Neuronal stem cell (in vitro differentiated cells): Measurements from ENCODE around the gene LPIN1.

ENCODE experiments used
- DNase-seq: peaks from one replicate; pipeline ENCODE4 v3.0.0-alpha.2; 2013; ENCODE audit warnings: low spot score
- H2AFZ ChIP-seq: one replicate; pipeline ENCODE4 v1.6.1; 2013; ENCODE audit warnings: mild to moderate bottlenecking, low read length, inconsistent platforms
- H2AK5ac ChIP-seq: 2 replicates; pipeline ENCODE4 v1.6.1; 2013; ENCODE audit warnings: low read depth, mild to moderate bottlenecking, inconsistent platforms, low read length, moderate library complexity, mixed read lengths
- H2BK120ac ChIP-seq: 2 replicates; pipeline ENCODE4 v1.6.1; 2013; ENCODE audit warnings: low read depth, mild to moderate bottlenecking, inconsistent platforms, low read length, moderate library complexity, mixed read lengths
- H2BK12ac ChIP-seq: one replicate; pipeline ENCODE4 v1.6.1; 2013; ENCODE audit warnings: low read length, inconsistent platforms
- H2BK15ac ChIP-seq: 2 replicates; pipeline ENCODE4 v1.6.1; 2013; ENCODE audit warnings: mild to moderate bottlenecking, low read length, inconsistent platforms, mixed read lengths
- H2BK5ac ChIP-seq: one replicate; pipeline ENCODE4 v1.6.1; 2013; ENCODE audit warnings: inconsistent platforms, mild to moderate bottlenecking, low read length, moderate library complexity
- H3K14ac ChIP-seq: one replicate; pipeline ENCODE4 v1.6.1; 2013; ENCODE audit warnings: low read length, inconsistent platforms
- H3K18ac ChIP-seq: 2 replicates; pipeline ENCODE4 v1.6.1; 2013; ENCODE audit warnings: low read length, inconsistent platforms
- H3K23ac ChIP-seq: 2 replicates; pipeline ENCODE4 v1.6.1; 2013; ENCODE audit warnings: low read depth, mild to moderate bottlenecking, mixed read lengths, low read length, inconsistent platforms; ENCODE audit not compliant: poor library complexity
- H3K27ac ChIP-seq: replicated peaks from 3 replicates; pipeline ENCODE4 v1.5.1; 2013; ENCODE audit warnings: low read length, inconsistent platforms
- H3K27me3 ChIP-seq, 3 experiments: 2 replicates each; pipeline ENCODE4 v1.6.1; 2013; ENCODE audit warnings: low read length in 3 of 3, mild to moderate bottlenecking in 2 of 3, inconsistent platforms in 1 of 3, low read depth in 1 of 3, mixed read lengths in 1 of 3, moderate library complexity in 1 of 3; ENCODE audit not compliant: control insufficient read depth in 3 of 3, insufficient read depth in 3 of 3
- H3K36me3 ChIP-seq, 2 donors: replicated peaks in 1 of 2; 2 replicates each; pipeline ENCODE4 v1.6.1; 2013; ENCODE audit warnings: low read length in 2 of 2; ENCODE audit not compliant: control insufficient read depth in 2 of 2, insufficient read depth in 2 of 2
- H3K4ac ChIP-seq: 2 replicates; pipeline ENCODE4 v1.6.1; 2013; ENCODE audit warnings: inconsistent platforms, mild to moderate bottlenecking, low read length, moderate library complexity
- H3K4me1 ChIP-seq, 2 donors: 1 replicate in 1 of 2; 2 replicates in 1 of 2; pipeline ENCODE4 v1.6.1; 2013; ENCODE audit warnings: low read length in 2 of 2, low read depth in 1 of 2; ENCODE audit not compliant: control insufficient read depth in 2 of 2, insufficient read depth in 1 of 2
- H3K4me2 ChIP-seq: one replicate; pipeline ENCODE4 v1.6.1; 2013; ENCODE audit warnings: mild to moderate bottlenecking, low read length, inconsistent platforms; ENCODE audit not compliant: insufficient read depth, poor library complexity, severe bottlenecking
- H3K4me3 ChIP-seq, 2 donors: 2 replicates each; pipeline ENCODE4 v1.5.1; 2013; ENCODE audit warnings: low read length in 2 of 2, mild to moderate bottlenecking in 2 of 2, inconsistent platforms in 1 of 2, moderate library complexity in 1 of 2
- H3K79me1 ChIP-seq: one replicate; pipeline ENCODE4 v1.6.1; 2013; ENCODE audit warnings: low read depth, mild to moderate bottlenecking, inconsistent platforms, low read length, moderate library complexity
- H3K9ac ChIP-seq: one replicate; pipeline ENCODE4 v1.6.1; 2013; ENCODE audit warnings: mild to moderate bottlenecking, low read depth, low read length, inconsistent platforms; ENCODE audit not compliant: poor library complexity
- H3K9me3 ChIP-seq, 2 donors: replicated peaks in 1 of 2; 2 replicates each; pipeline versions ENCODE3 to v1.6.1; 2013; ENCODE audit warnings: low read length in 2 of 2, mild to moderate bottlenecking in 2 of 2, inconsistent platforms in 1 of 2, low read depth in 1 of 2, mixed read lengths in 1 of 2, moderate library complexity in 1 of 2; ENCODE audit not compliant: control insufficient read depth in 2 of 2, insufficient read depth in 1 of 2
- H4K8ac ChIP-seq: one replicate; pipeline ENCODE4 v1.6.1; 2013; ENCODE audit warnings: low read depth, mild to moderate bottlenecking, inconsistent platforms, low read length, moderate library complexity
- H4K91ac ChIP-seq: one replicate; pipeline ENCODE4 v1.6.1; 2013; ENCODE audit warnings: low read length, low read depth, mild to moderate bottlenecking, inconsistent platforms; ENCODE audit not compliant: poor library complexity
- WGBS, 2 donors: extraction: QIAGEN DNeasy Blood & Tissue Kit; methylation state at CpG; one replicate each; pipeline ENCODE4 v1.1.7; 2013; ENCODE audit warnings: missing lambda C conversion rate in 2 of 2, mixed read lengths in 1 of 2; ENCODE audit not compliant: insufficient read length in 2 of 2, insufficient replicate concordance in 1 of 2; ENCODE audit errors: extremely low coverage in 2 of 2; 5-methylcytosine and 5-hydroxymethylcytosine counted together

LPIN1 gene

GRCh38 chr2:11798701-11799435 is 52.4 kb downstream of the LPIN1 start:
- no peak overlapping the region for H3K4me3 ChIP-seq
- no peak overlapping the region for H4K91ac ChIP-seq
- H3K4me1 ChIP-seq, result no peaks in the 10 kb centered on the region
- H3K27ac ChIP-seq, result no peak overlapping the region
- no peak overlapping the region for H2AFZ ChIP-seq
- H3K36me3 ChIP-seq, result peaks cover 27 to 90% of the 10 kb centered on the region in 2 donors
- DNase-seq, result no peak
- H3K18ac ChIP-seq, result no peak overlapping the region
- H2BK15ac ChIP-seq, result no peak overlapping the region
- no peak overlapping the region for H3K4ac ChIP-seq
- H3K9me3 ChIP-seq, result no peaks in the 10 kb centered on the region
- H3K79me1 ChIP-seq, result peaks cover 2% of the 10 kb centered on the region
- H3K4me2 ChIP-seq, result no peak overlapping the region
- H3K27me3 ChIP-seq, result no peaks in the 10 kb centered on the region
- no CpG with 5 or more reads among the region's 15 CpGs for WGBS, 2 donors
- no peak overlapping the region for H3K14ac ChIP-seq
- H2BK5ac ChIP-seq, result no peak overlapping the region
- no peak overlapping the region for H2AK5ac ChIP-seq
- H3K23ac ChIP-seq, result no peak overlapping the region
- H2BK120ac ChIP-seq, result no peak overlapping the region
- no peak overlapping the region for H4K8ac ChIP-seq
- H2BK12ac ChIP-seq, result no peak overlapping the region
- H3K9ac ChIP-seq, result no peak overlapping the region

DNA sequence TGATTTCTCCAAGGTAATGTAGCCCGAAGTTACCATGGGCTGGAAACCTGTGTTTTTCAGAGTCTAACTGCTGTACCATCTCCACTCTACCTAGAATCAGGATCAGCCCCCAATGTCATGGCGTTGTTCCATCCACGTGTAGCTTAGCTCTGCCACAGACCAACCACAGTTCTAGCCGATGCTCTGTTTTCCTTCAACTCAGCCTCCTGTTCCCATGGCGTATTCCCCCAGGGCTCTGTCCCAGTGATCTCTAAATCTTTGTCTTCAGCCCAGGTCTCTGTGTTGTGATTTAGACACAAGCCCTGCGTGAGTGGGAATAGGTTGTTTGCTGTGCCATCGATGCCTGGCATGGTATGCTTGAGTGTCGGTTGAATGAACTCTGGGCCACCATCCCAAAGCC is 53.4 kb downstream of the LPIN1 start:
- Histone ChIP-seq H2BK5ac (no peak overlapping the region), H2AFZ (no peak overlapping the region), H4K91ac (no peak overlapping the region), H3K9me3 (no peaks in the 10 kb centered on the region), H3K23ac (no peak overlapping the region), H4K8ac (no peak overlapping the region), H3K27me3 (no peaks in the 10 kb centered on the region), H2BK15ac (no peak overlapping the region), H3K4ac (no peak overlapping the region), H2BK12ac (no peak overlapping the region), H3K14ac (no peak overlapping the region), H3K79me1 (peaks cover 2% of the 10 kb centered on the region), H2AK5ac (no peak overlapping the region), H3K36me3 (peaks cover 35 to 90% of the 10 kb centered on the region in 2 donors), H2BK120ac (no peak overlapping the region), H3K4me2 (no peak overlapping the region), H3K18ac (no peak overlapping the region), H3K27ac (no peak overlapping the region), H3K9ac (no peak overlapping the region), H3K4me3 (no peak overlapping the region), H3K4me1 (no peaks in the 10 kb centered on the region)
- DNase-seq, result no peak
- WGBS, 2 donors, result no CpG with 5 or more reads among the region's 8 CpGs

DNA sequence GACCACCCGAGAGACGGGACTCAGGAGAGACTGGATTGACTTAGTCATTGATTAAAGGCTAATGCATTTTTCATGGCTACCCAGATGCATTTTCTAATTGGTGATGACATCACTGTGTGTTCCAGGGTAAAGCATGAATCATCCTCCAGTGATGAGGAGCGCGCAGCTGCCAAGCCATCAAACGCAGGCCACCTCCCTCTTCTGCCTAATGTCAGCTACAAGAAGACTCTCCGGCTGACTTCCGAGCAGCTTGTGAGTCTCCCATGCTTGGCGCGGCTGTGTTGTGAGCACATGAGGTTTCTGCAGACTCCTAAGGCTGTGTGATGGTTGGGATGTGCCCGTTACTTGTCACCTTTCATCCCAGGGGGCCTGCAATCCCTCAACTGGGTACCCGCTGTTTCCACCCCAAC is 56.4 kb downstream of the LPIN1 start:
- Histone ChIP-seq H2BK5ac (no peak overlapping the region), H4K8ac (no peak overlapping the region), H2BK12ac (no peak overlapping the region), H3K23ac (no peak overlapping the region), H3K9me3 (peaks cover 0 to 2% of the 10 kb centered on the region in 2 donors), H3K9ac (no peak overlapping the region), H3K27ac (no peak overlapping the region), H2AK5ac (no peak overlapping the region), H3K4me3 (no peak overlapping the region), H3K27me3 (no peaks in the 10 kb centered on the region), H4K91ac (no peak overlapping the region), H3K4me1 (no peaks in the 10 kb centered on the region), H3K4ac (no peak overlapping the region), H3K18ac (no peak overlapping the region), H2AFZ (no peak overlapping the region), H2BK15ac (no peak overlapping the region), H3K14ac (no peak overlapping the region), H3K36me3 (peaks cover 40 to 90% of the 10 kb centered on the region in 2 donors), H3K79me1 (peaks cover 2% of the 10 kb centered on the region), H2BK120ac (no peak overlapping the region), H3K4me2 (no peak overlapping the region)
- WGBS, 2 donors, result no CpG with 5 or more reads among the region's 11 CpGs
- DNase-seq, result no peak

DNA sequence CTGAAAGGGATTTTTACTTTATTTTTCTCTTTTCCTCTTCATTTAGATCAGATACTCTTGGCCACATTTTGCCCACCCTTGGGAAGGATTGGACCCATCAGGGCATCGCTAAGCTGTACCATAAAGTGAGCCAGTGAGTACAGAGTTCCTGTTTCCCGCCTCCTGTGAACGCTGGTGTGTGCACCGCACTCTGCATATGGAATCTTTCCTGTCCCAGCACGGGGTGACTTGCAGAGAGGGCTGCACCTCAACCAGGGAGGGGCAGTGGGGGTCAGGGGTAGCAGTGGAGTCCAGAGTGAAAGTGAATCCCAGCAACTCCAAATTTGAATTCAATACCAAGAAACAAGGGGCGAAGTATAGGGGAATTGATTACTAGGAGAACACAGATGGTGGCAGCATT is 58.6 kb downstream of the LPIN1 start:
- Histone ChIP-seq H3K18ac (no peak overlapping the region), H2BK12ac (no peak overlapping the region), H2BK120ac (no peak overlapping the region), H3K36me3 (peaks cover 43 to 83% of the 10 kb centered on the region in 2 donors), H3K27me3 (no peaks in the 10 kb centered on the region), H3K79me1 (peaks cover 2% of the 10 kb centered on the region), H2AFZ (no peak overlapping the region), H3K4me2 (no peak overlapping the region), H3K9ac (no peak overlapping the region), H3K23ac (no peak overlapping the region), H3K14ac (no peak overlapping the region), H2AK5ac (no peak overlapping the region), H3K4me1 (no peaks in the 10 kb centered on the region), H3K4ac (no peak overlapping the region), H2BK15ac (no peak overlapping the region), H4K8ac (no peak overlapping the region), H2BK5ac (no peak overlapping the region), H3K4me3 (no peak overlapping the region), H3K27ac (no peak overlapping the region), H4K91ac (no peak overlapping the region), H3K9me3 (peaks cover 0 to 3% of the 10 kb centered on the region in 2 donors)
- WGBS, 2 donors, result no CpG with 5 or more reads among the region's 6 CpGs
- no peak for DNase-seq
